Suppressor macrophage treated with lipopolysaccharide for 1 hour (primary cell): ENCODE results near the gene MAST4.
A peak's percentile ranks its signal among the peaks of the same experiment; 100 is the strongest.

Experiments used
- DNase-seq, 3 donors: peaks; one replicate each; pipeline ENCODE4 v3.0.0-alpha.2; 2020 to 2022

MAST4 gene

DNA sequence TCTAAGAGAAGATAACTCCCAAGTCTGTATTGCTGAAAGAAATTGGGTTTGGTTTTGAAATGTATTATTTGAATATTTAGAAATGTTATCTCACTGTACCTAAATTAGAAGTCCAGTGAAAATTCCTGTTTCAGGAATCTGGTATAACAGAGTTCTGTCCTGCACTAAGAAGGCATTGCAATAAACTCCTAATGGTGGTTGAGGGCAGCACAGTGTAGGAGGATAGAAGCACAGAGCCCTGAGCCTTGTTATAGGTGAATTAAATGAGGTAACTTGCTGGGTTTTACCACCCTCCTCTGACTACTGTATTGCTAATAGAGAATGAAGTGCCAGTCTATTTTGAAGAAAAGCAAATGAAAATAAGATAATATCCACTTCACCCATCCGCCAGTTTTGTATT is 457.0 kb downstream of the MAST4 start:
- DNase-seq, result no peak

DNA sequence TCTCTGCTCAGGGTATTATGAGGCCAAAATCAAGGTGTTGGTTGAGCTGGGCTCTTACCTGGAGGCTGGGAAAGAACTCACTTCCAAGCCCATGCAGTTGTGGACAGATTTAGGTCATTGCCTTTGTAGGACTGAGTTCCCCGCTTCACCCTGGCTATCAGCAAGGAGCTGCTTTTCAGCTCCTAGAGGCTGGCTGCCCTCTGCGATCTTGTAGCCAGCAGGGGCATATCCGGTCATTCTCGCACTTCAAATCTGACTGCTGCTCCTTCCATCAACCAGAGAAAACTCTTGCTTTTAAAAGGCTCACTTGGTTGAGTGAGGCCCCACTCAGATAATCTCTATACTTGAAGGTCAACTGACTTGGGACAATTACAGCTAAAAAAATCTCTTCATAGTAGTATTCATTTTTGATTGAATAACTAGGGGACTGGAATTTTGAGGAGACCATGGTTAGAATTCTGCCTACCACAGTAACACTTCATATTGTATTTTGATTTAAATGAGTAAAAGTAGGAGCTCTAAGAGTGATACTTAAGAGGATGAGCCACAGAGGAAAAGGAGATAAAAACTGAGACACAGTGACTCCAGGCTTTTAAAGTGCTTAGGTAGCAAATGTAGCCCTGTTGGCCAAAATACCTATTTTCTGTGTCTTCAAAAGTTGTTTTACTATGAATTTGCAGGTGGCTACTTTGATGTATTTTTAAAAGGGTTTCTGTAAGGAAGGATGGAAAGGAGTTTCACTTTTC is 463.0 kb downstream of the MAST4 start:
- DNase-seq, result no peak

DNA sequence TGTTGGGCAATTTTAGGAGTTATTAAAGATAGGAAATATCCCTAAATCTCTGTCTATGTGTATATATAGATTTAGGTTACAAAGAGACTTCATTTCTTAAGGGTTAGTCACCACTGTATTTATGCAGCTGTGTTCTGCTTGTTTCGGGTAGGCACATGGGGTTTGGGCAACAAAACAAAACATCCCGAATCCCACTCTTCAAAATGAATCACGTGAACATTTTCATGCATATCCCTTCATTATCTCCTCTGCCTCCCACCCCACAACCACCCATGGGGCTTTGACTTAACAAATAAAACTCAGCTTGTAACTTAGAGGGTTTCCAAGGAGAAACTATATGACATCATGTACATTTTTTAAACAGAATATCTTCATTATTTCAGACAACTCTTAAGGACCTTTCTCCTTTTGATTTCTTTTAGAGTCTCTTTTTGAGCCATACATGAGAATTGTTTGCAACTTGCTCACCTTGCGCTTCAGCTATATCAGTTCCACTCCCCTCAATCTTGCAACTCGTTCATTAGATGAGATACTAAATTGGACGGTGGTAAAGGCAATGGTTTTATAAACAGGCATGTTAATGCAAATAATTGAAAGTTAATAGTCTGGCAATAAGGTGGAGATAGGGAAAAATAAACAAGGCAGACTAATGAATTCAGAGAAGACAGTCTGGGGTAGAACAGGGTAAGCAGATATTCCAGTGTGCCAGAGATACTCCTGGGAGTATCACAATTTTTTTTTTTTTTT is 463.7 kb downstream of the MAST4 start:
- no peak for DNase-seq

DNA sequence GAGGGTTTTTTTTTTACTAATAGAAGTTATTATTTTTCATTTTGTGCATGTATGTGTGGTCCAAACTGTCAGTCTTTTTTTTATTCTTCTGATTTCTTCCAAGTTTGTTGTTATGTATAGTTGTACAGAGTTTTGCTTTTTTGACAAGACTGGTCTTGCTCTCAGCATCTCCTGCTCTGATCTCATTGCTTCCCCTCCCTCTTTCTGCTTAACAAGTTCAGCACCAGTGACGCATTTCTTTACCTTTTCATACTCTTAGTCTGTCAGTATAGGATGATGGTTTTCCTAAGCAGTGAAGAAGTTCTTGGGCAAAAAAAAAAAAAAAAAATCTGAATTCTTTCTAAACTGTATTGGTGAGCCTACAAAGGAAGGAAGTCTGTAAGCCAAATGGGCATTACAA is 465.3 kb downstream of the MAST4 start:
- no peak for DNase-seq

DNA sequence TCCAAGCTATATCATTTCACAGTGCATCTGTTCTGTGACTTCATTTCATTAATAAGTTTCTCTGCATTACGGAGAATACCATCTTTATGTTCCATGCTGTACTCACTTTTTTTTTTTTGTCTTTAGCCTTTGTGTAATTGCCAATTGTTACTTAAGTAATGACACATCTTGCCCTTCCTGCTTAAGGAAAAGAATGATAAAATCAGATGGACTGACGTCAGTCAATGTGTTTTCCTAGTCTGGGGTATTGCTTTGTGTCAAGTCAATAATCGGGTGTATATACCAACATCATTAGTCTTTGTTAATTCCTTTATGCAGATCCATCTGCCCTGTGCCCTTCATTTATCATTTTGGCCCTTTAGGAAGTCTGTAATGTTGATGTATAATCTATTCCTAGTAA is 466.9 kb downstream of the MAST4 start:
- no peak for DNase-seq

DNA sequence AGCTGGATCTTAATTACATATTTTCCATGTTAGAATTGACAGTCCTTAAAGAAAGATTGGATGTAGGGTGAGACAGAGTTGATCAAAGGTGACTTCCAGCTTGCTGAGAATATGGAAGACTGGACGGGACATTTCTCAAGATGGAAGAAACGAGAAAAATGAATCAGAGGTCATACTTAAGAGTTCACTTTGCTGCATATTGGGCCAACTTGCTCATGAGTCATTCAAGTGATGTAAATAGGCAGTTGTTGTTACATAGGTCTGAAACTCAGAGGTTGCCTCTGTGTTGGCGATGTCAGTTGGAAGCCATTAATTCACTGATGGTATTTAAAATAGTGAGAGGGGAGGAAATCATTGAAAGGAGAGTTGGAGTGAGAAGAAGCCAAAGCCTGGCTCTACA is 467.6 kb downstream of the MAST4 start:
- DNase-seq, result no peak

DNA sequence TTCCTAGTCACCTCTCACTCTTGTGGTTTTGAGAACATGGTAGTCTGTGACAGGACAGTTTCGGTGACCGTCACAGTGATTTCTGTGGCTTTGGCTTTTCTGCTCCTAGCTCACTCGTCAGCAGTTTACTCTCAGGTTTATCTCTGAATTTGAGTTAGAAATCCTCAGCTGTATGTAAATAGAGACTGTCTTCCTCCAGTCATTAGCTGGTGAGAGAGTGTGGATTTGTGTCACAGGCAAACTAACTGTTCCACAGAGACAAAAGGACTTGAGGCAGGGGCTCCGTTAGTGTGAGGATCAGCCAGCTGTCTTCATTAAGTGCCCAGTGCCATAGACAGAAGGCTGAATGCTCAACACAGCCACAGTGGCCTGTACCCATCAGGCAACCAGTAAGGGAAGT is 469.0 kb downstream of the MAST4 start:
- DNase-seq, result no peak

DNA sequence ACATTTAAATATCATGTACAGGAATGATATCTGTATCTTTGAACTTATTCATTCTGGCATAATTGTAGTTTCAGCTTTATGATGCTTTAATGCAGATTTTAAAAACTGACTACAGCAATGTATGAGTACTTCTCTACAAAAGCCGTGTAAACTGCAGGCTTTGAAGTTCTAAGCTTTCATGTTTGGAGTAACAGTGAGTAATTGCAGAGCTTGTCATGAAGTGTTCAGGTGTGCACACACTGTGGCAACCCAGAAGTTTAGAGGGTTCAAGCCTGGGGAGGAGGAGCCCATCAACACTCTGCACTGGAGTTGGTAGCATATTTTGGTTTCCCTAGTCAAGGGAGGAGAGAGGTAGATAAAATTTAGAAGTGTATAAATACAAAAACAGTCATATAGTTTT is 469.5 kb downstream of the MAST4 start:
- no peak for DNase-seq

DNA sequence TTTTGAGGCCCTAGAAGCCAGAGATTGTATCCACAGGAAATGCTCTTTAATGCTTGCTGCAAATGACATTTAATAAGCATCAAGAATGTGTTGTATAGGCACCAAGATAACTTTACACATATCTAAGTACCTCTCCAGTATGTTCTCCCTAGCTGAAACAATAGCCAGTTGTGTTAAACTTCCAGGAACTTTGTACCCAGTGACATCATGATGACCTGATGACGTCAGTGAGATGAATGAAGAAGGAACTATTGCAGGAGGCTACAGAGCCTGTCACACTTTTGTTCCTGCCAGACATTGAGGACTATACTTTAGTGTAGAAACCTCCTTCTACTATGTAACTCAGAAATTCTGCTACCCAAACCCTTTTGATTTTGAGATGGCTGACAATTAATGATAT is 470.6 kb downstream of the MAST4 start:
- DNase-seq, result peak; percentile 42 to 49 (median 44)

DNA sequence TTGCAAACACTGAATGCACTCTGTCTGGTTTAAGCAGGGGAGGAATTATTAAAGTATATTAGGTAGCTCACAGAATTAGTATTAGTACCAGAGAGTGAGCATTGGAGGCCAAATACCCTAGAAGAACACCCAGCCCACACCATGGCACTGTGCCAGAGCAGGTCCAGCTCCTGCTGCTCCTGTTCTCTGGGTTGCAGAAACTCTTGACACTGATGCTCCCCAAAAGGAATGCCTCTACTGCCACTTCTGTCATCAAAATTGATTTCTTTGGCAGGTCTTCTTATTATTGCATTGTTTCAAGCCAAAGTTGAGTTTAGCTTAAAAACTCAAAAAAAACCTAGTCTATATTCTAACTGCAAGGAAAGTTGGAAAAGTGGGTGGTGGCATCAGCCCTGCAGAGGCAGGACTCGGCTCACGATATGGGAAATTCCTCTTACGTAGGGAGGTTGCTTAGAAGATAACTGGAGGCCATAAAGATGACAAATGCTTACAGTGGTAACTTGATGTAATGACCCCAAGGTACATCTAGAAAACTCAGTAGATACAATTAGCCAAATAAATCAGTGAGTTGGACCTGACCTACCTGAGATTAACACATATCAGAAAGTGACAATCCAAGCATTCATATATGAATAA is 477.0 kb downstream of the MAST4 start:
- no peak for DNase-seq

DNA sequence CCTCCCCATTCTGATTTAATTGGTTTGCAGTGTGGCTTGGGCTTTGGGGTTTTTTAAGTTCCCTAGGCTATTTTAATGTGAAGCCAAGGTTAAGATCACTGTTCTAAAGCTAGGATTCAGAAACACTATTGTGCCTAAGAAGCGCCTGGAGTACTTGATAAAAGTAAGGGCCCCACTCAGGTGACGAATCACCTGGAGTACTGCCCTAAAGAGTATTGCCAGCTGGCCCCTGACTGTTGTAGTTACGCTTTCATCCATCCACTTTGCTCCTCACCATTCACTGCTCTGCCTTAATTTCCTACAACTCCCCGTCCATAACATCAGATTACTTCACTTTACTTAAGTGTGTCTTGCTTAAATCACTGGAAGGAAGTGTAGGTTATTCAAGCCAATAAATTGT is 481.1 kb downstream of the MAST4 start:
- no peak for DNase-seq

DNA sequence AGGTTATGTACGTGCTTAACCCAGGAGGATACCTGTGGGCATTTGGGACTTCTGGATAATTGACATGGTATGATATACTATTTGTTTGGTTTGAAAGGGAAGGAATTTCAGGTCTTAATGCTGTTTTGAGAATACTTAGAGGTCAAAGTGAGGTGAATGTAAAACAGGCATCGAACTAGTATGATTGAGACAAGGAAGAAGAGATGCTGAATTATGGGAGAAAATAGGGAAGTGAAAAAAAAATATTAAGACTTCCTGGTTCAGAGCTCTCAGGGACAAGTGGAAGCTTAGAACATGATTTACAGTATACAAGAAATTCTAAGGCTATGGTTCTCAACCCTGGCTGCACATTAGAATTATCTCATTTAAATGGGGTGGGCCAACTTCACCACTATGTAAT is 485.1 kb downstream of the MAST4 start:
- peak in 2 of 3 donors; percentile 22 to 26 for DNase-seq

DNA sequence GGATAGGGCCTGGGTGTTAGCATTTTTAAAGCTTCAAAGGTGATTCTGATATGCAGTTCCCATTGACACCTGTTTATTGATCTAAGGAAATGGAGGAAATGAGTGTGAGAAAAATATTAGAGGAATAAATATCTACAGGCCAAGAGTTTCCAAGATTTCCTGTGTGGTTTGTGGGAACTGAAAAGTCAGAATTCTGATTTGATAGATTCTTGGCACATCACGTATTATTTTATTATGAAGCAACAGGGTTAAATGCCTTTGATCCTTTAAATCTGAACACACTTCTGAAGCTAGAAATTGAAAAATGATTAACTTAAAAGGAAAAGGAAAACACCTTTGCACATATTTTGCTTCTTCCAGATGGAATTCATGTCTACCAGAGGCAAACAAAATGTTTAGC is 486.7 kb downstream of the MAST4 start:
- DNase-seq, result no peak

DNA sequence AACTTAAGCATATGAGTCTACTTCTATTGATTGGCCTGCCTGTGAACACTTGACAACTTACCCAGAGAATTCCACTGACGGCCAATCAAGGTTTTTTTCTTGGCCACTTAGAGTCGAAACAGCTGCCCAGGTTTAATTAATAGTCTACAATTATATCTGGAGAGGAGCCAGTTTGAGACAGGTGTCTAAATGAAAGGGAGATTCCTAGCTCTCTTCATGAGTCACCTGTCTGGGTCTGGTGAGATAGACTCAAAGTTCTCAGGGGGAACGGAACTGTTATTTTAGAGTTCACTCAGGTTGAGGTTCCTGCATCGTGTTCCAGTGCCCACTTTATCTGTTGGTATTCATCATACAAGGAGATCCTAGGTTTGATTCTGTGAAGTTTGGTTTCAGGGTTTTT is 489.4 kb downstream of the MAST4 start:
- no peak for DNase-seq

DNA sequence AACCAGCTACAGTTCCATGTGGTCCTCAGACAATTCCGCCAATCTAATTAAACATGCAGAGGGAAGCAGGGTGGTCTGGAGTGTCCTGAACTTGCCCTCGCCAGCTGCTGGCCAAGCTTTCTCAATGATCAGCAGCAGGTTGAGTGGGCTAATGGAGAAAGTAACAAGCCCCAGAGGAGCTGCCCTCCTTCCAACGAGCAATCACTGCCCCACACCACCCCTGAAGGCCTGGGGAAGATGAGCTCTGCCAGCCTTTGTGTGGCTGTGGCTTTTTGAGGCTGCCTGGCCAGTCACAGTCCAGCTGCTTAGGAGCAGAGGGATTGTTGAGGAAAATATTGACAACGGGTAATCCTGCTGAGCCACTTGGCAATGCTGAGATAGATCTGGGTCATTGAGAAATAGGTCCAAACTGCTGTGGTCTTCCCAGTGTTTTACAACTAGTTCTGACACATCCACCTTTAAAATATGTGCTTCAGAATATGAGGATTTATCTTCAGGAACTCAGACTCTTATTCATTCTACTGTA is 493.1 kb downstream of the MAST4 start:
- no peak for DNase-seq

DNA sequence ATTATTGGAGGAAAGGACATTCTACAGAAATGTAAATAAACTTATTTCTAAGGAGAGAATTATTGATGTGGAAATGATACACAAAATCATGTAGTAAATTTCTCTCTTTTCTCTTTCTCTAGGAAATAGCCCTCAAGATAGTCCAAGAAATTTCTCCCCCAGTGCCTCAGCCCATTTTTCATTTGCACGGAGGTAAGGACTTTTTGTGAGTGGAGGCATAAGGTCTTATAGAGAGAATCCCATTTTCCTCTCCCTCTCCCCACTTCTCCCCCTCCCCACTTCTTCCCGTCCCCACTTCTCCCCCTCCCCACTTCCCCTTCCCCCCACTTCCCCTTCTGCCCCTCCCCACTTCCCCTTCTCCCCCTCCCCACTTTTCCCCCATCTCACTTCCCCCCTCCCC is 493.8 kb downstream of the MAST4 start:
- DNase-seq, result no peak

DNA sequence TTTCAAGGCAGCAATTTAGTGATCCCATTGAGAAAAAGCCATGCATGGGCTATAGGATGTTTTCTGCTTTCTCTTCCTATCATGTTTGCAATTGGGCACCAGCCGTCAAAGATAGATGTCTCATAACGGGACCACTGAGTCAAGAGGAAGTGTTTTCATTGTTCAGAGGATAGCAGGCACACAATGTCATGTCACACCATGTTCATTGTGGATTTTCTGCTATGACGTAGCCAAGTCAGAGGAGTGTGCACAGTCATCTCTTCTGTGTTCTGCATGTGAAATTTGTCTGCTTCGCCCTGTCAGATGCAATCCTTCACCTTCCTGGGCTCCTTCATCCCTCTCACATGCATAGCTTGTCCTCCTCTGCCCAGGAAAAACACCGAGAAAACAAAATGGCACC is 494.4 kb downstream of the MAST4 start:
- no peak for DNase-seq

DNA sequence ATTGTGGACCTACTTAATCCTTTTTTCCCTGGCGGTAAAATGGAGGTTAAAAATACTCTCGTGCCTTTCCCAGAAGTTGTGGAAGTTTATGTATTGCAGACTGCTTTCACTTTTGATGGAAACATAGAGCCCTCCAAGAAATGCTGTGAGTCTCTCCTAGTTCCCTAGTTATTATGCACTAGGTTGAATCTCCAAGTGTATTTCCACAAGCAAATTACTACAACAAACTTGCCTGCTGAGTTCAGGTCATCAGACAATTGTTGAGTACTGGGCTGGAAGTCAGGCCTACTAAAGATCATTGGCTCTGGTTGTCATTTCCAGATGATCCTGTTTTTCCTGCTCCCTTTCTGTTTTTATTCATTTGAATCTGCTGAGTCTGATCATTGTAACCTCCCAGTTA is 496.3 kb downstream of the MAST4 start:
- DNase-seq, result peak in 1 of 3 donors; percentile 5

DNA sequence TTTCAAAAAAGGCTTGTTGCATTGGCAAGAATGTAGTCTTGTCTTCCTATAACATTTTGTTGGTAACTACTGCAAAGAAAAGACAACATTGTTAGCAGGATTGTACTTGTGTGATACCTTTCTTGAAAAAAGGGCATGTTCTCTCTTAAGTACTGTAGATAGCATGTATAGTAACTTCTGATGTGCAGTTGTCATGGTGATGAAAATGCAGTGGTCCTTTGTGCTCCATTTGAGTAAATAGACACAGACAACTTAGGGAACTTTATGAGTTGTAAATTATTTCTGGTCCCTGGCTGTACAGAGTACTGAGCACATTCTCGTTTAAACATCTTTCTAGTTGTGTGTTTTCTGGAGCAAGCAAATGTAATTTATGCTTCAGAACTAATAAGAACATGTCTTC is 497.1 kb downstream of the MAST4 start:
- DNase-seq, result no peak

DNA sequence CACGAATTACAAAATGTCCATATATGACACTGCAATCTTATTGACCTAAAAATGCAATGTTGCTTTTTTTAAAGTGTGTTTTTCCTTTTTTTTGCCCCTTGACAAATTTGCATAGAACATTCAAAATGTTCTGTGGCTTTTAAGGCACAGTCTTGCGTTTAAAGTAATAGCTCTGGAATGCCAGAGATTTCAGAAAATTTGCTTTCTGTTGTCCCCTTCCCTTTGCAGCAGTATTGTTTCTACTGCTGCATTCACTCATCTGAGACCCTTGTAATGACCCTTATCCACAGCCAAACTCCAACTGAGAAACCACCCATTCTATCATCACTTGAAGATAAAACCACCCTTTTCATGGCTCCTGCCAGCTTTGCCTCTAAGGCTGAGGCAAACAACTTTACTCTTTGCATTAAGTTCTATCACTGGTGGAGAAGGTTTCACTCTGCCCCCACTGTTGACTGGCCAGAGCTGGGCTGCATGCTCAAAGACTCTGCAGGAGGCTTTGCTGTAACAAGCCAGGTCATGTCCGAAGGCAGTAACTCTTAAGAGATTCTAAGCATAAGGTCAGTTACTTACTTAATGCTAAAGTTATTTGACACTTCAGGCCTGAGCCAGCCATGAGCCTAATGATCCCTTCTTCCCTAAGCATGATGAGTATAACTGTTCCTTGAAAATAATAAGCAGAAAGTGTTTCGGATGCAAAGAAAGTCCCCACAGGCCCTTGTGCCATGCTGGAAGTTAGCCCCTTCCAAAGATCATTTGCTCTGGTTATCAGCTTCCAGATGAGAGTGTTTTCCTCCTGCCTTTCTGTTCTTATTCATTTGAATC is 498.5 kb downstream of the MAST4 start:
- DNase-seq, result no peak

DNA sequence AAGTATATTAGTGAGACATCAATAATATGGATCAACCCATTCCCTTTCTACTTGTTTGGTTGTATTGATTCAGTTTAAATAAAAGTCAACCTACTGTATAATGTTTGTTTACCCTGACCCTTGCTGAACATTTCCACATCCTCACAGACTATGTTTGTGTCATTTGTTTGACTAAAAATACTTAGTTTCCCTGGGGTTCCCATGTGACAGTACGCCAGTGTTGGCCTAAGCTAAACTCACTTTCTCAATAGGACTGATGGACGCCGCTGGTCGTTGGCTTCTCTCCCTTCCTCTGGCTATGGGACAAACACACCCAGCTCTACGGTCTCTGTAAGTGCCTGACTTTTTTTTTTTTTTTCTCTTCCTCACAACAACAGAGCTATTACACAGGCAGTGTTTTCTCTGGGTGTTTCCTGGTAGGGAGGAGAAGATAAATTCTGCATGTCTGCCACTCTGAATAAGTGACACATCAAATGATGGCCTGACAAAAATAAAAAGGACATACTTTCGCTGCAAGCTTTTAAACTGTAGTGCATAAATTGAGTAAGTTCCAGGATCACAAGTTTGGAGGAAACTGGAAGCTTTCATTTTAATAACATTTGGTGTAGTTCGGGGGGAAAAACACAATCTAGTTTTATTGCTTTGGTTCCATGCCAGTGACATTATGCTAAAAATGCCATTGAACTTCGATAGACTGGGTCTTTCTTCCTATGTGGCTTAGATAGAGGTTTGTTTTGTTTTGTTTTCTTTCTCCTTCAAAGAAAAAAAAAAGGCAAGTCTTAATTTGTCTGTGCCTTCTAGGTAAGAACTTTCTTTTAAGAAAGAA is 499.4 kb downstream of the MAST4 start:
- DNase-seq, result peak in 2 of 3 donors; percentile 2 to 7

DNA sequence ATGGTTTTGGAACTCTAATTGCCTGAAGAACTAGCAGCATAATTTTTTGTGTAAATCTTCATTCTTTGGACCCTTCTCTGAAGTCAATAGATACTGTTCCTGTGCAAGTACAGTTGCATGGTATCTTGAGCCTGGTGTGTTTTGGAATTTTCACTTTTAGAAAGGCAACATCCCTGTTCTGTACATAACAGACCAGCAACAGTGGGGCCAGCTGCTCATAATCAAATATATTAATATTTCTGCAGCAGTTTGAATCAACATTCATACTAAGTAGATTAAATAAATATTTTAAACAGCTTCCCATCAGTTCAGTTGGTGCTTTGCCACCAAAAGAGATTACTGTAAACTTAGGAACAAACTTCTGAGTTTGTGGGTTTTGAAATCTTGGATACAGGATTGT is 502.5 kb downstream of the MAST4 start:
- DNase-seq, result no peak
